A204.1 (cell line): ENCODE results near the gene TSPAN14.

Experiments
- FAIRE-seq: peaks from 2 replicates; lab custom pipeline; 2012; peaks lifted over from hg19 to GRCh38; lab: Jason Lieb, UNC

Gene TSPAN14

DNA sequence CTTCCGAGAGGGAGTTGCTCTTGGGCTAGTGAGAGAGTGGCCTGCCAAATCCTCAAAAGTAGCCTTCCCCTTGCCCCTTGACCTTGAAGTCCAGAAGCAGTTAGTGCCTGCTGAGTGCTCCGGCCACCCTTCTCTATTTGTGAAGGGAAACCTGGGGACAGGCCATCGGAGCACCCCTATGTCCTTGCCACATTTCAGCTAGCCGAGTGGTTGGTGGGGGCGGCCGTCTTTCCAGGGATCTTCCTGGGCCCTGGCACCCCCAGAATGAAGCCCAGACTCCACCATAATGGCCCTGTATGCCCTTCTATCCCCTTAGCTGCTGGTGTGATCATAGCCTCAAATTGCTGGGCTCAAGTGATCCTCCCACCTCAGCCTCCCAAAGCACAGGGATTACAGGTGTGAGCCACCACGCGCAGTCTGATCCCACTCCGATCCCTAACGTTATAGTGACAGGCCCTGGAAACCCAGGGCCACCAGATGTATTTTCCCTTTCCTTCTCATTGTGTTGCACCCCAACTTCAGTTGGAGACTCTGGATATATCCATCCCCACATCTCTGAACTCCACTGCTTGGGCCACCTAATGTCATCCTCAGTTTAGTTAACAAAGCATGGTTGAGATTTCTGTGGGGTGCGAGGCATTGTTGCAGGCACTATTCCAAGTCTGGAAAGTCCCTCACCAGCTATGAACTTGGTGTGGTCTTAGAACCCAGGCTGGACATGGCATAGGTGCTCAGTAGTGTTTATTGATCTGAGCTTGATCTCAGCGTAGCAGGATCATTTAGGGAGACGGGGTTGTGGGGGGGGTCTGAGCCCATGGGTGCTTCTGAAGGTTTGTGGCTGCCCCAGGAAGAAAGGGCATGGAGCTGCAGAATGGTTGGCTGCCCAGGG, 1.6 kb downstream of the TSPAN14 start:
- FAIRE-seq = no peak

GRCh38 chr10:80457554-80458262, 3.6 kb downstream of the TSPAN14 start:
- FAIRE-seq = no peak

- FAIRE-seq = no peak
Measured at GRCh38 chr10:80458263-80458625, 4.1 kb downstream of the TSPAN14 start.

DNA sequence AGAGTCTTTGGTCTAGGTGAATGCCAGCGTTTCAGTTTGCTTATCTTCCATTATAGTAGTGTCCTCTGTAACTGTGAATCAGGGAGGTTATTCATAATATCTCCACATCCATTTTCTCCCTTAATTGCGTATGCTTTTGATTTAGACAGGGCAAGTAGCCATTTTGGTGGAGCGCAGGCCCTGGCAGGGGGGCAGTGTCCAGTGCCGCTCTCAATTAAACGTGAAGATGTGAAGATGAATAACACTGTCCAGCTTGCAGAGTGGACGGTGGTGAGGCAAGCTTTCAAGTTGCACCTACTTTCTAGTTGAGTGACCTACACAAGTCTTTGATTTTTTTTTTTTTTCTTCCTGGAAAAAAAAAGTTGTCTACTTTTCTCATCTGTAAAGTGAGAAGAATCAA, 4.5 kb downstream of the TSPAN14 start:
- FAIRE-seq = no peak

GRCh38 chr10:80459047-80459865, 5.1 kb downstream of the TSPAN14 start:
- no peak for FAIRE-seq

DNA sequence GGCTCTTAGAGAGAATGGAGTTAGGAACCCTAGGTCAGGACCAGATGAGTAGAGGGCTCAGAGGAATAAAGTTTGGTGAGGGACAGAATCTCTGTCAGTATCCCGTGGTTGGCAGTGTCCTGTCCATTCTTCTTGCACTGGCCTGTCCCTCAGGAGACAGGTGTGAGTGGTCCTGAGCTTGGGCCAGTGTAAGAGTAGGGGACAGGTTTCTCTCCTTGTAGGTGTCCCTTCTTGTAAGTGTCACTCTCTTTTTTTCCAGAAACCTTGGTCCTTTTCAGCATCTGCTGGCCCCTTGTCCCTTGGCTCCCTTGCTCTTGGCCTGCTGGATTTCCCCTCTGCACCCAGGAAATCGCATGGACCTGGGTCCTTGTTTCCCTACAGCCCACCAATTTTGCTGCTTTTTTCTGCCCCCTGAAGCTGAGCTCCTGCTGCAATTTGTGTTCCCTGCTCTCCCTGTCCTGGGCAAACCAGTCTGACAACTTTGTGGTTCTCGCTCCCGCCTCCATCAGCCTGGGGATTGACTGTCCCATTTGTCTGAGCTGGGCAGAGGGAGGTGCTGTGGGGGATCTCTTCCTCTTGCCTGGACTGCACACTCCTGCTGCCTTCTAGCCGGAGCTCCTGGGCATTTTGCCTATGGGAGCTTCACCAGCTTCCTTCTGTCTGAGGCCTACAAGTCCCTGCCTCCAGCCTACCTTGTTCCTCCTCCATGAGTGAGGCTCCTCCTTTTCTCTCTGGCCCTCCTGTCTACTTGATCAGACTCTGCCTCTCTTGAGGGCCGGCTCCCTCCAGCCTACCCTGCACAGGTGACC, 6.5 kb downstream of the TSPAN14 start:
- no peak for FAIRE-seq

- no peak for FAIRE-seq
Measured at GRCh38 chr10:80461208-80462183, 7.4 kb downstream of the TSPAN14 start.

- no peak for FAIRE-seq
Measured at GRCh38 chr10:80462299-80462980, 8.3 kb downstream of the TSPAN14 start.

DNA sequence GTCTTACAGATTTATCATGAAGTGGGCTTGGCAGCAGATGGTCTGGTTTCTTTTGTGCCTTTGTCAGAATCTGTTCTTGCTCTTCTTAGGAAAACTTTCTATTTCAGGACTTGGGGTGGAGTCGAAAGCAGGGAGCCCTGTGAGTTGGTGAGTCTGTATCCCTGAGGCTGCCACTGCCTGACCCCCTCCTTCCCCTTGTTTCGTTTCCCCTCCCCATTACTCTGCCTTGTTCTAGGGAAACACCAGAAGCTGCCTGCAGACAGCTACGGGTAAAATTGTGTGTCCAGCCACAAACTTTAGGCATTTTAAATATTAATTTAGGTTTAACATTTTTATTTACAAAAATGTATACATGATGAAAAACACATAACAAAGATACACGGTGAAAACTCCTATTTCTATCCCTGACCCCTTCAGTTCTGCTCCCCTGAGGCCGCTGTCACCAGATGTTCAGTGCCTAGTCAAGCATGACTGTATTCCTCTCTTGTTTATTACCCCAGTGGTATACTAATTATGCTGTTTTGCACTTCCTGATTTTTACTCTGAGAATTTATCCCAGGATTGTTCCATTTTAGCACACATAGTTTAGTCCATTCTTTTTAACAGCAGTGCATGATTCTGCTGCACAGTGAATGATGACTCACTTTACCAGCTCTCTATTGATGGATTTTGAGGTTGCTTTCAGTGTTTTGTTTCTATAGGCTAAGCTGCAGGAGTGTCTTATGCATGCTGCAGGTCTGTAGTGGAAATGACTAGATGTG, 9.1 kb downstream of the TSPAN14 start:
- no peak for FAIRE-seq

DNA sequence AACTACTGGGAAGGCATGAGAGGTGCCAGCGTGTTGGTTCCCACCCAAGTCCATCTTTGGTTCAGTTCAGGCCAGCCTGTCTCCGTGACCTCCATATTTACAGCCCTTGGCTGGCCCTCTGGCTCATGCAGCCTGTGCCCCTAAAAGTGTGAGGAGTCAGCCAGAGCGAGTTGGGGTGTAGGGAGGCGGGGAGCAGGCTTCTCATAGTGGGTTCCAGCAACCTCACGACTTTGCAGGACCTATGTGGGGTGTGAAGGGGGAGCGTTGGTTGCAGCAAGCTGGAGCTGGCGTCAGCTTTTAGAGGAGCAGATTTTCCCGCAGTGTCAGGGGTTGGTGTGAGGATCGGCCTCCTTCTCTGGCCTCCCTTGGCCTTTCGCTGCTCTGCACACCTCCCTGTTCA, 9.8 kb downstream of the TSPAN14 start:
- no peak for FAIRE-seq

DNA sequence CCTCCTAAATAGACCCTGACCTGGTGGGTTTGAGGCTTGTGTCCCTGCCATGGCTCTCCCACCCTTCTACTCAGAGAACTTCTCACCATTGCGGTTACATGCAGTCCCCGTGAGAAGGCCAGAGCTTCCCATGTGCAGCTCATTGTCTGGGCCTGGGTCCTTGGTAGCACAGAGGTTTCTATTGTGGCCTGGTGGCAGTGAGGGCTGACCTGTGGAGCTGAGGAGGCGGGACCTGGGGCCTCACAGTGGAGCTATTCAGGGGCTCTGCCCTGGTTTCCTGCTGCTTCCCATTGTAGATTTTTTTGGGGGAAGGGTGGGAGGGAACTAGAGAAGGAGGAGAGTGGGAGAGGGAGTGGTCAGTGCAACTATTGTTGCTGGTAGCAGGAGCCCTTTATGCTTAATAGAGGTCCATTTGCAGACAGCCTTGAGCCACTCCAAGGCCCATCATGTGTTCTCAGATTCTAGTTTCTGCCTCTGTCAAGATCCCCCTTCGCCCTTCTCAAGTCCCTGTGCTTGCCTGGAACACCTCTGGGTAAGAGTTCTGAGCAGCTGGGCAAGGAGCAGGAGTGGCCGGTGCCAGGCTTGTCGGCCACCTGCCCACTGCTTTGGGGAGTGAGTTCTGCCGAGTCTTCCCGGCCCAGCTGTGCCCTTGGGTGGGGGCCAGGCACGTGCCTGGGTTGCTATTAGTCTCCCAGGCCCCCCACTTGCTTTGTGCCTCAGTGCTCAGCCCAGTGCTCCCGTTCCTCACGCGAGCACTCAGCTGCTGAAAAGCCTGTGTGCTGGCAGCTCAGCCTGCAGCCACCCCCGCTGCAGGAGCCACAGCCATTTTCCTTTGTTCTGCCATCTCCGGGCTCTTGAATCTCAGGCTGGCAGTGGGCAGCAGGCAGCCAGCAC, 10.7 kb downstream of the TSPAN14 start:
- no peak for FAIRE-seq

- FAIRE-seq = no peak
Measured at GRCh38 chr10:80465451-80465835, 11.3 kb downstream of the TSPAN14 start.

DNA sequence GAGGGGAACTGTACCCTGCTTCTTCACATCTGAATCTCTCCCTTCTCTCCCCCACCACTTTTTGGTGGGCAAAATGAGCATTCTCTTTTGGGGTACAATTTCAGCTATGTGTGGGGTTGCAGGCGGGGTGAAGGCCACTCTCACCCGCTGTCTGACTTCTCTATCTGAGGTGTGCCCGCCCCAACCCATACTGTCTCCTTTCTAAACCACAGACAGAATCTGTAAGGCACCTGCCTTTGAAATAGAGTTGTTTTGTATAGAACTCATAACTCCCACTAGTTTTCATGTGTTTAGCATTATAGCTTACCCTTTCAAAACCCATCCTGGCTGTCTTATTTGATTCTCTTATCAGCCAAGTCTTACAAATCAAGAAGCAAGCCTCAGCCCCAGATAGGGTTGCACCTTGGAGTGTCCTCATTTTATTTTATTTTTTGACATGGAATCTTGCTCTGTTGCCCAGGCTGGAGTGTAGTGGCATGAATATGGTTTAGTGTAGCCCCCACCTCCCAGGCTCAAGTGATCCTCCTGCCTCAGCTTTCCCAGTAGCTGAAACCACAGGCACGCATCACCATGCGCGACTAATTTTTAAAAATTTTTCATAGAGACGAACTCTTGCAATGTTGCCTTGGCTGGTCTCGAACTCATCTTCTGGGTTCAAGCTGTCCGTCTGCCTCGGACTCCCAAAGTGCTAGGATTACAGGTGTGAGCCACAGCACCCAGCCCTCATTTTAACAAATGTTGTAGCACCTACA, 11.9 kb downstream of the TSPAN14 start:
- no peak for FAIRE-seq

GRCh38 chr10:80466724-80467326, 12.7 kb downstream of the TSPAN14 start:
- no peak for FAIRE-seq

DNA sequence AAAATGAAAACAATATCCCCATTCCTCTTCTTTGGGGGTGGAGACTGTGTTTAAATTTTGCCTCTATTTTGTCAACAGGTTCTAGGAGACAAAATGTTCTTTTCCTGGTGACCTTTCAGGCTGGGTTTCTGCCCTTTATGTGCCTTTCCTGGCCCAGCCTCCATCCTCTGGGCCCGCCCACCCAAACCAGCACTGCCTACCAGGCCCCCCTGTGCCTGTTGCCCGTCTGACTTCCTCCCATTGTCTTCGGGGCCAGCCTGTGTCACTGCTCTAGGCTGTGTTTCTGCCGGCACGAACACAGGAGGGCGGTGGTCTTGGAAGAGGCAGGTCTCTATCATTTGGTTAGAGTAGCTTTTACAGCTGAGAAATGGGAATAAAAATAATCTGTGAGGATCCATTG, 13.9 kb downstream of the TSPAN14 start:
- FAIRE-seq = no peak

DNA sequence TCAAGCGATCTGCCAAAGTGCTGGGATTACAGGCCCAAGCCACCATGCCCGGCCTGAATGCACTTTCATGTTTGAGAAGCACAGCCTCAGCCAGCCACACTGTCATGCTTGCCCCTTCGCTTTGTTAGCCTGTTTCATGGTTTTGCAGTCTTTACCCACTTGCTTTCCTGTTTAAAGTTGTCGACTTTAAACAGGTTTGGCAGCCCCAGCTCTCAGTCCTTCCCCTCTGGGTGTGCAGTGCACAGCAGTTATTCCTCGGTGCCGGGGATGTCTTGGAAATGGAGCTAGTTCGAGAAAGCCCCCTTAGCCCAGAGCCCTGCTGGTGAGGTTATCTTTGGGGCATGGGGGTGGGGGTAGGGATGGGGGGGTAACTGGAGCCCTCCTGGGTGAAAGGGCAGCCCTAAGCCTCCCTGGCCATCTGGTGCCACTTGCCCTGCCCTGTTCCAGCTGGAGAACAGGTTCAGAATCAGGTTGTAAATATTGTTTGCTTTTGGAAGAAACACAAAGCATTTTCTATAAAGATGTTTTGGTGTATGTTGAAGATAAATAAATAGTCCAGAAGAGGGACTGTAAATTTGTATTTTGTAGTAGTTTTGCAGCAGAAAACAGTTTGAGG, 14.8 kb downstream of the TSPAN14 start:
- FAIRE-seq = no peak

DNA sequence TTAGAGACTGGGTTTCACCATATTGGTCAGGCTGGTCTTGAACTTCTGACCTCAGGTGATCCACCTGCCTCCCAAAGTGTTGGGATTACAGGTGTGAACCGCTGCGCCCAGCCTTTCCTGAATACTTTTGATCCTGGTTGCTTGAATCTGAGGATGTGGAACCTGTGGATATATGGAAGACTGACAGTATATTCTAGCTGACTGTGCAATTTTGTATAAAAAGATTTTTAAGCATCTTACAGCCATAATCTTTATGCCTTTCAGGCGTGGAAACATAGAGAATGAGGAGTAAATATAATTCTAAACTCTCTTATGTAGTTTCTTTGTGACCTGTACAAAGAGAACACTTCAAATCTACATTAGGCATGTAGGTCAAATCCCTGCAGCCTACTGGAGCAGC, 16.2 kb downstream of the TSPAN14 start:
- FAIRE-seq = no peak
